ENCODE measurements around the gene MTCL3.

MTCL3 gene

DNA sequence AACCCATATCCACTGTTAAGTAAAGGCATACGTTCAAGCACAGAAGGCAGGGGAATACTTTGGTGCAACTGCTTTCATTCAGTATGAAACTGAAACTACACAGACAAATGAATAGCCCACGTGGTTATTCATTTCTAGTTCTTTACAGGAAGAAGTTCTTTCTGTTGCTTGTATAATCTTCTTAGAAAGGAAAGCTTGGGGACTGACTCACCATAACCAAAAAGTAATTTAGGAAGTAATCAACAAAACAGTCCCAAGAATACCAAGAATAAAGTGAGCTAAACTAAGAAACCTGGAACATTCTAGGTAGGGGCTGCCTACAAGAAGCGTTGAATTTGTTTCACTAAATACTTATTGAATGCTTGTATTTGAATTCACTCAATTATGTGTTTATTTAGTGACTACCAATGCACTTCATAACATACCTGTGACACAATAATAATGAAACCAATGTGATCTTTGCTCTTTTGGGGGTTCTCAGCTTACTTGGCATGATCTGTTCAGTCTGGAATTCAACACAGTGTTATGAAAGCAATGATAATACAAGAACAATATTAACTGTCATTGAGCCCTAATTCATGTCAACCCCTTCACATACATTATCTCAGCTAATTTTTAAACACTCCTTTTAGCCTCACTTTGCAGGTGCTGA lies 34.8 kb downstream of the MTCL3 start:
- peaks cover 4 to 11% of the 10 kb centered on the region in 2 donors for H3K4me1 ChIP-seq (ENCODE audit: control insufficient read depth in 1 of 2, insufficient read depth in 2 of 2, low read length in 2 of 2)
- H3K36me3 ChIP-seq (ENCODE audit: control insufficient read depth in 1 of 2, insufficient read depth in 2 of 2, low read length in 2 of 2) = no peaks in the 10 kb centered on the region
- peak overlapping the region; percentile 10 for H3K27ac ChIP-seq (ENCODE audit: low read length)
- no peaks in the 10 kb centered on the region for H3K27me3 ChIP-seq (ENCODE audit: low read depth, low read length)
- peak overlapping the region in 1 of 2 donors; percentile 14 for H3K4me3 ChIP-seq (ENCODE audit: low read depth in 1 of 2, low read length in 2 of 2)
- no peaks in the 10 kb centered on the region for H3K9me3 ChIP-seq (ENCODE audit: control insufficient read depth in 1 of 2, low read length in 2 of 2)

DNA sequence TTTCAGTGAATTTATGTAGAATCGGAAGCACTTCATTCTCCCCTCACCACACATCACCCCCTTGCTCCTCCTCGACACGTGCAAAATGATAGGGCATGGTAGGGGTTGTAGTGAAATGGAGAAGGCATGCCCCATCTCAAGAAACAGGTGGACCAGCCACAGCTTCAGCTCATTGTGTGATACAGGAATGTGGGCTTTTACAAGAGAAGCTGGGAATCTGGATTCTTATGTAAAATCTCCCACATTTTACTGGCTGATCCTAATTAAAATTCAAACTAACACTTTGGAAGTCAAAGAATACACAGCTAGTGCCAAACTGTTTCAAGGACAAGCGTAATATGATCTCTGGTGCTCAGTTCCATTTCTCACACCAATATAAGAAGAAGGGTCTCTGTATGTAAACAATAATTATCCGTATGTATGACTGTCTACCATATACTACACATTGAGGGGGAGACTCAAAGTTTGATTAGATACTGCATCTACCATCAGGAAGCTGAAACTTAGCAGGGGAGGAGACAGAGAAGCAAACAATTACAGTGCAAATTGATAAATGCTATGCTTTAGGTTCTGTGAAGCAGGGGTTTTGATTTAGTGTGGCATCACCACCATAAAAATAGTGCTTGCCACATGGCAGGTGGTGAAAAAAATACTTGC lies 35.6 kb downstream of the MTCL3 start:
- Histone ChIP-seq H3K27me3 (ENCODE audit: low read depth, low read length) (no peaks in the 10 kb centered on the region), H3K4me1 (ENCODE audit: control insufficient read depth in 1 of 2, insufficient read depth in 2 of 2, low read length in 2 of 2) (peaks cover 4 to 11% of the 10 kb centered on the region in 2 donors), H3K36me3 (ENCODE audit: control insufficient read depth in 1 of 2, insufficient read depth in 2 of 2, low read length in 2 of 2) (no peaks in the 10 kb centered on the region), H3K4me3 (ENCODE audit: low read depth in 1 of 2, low read length in 2 of 2) (peak overlapping the region in 1 of 2 donors; percentile 14), H3K27ac (ENCODE audit: low read length) (peak overlapping the region; percentile 10), H3K9me3 (ENCODE audit: control insufficient read depth in 1 of 2, low read length in 2 of 2) (no peaks in the 10 kb centered on the region)

DNA sequence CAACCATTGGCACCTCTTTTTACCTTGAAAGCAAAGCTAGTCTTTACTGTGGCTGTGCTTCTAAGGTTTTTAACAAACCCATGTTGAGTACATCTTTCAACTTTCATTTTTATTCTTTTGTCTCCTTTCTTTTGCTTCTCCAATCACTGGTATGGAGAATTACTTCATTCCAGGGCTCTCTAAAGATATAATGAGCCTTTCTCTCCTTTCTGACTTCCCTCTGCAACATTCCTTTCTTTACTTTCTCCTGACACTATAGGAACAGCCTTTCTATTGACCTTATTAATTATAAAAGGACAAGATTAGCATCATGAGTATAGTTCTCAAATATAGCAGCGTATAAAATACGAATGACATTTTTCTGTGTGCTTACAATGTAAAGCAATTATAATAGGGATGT lies 36.8 kb downstream of the MTCL3 start:
- Histone ChIP-seq H3K9me3 (ENCODE audit: control insufficient read depth in 1 of 2, low read length in 2 of 2) (no peaks in the 10 kb centered on the region), H3K27me3 (ENCODE audit: low read depth, low read length) (no peaks in the 10 kb centered on the region), H3K4me3 (ENCODE audit: low read depth in 1 of 2, low read length in 2 of 2) (no peak overlapping the region), H3K36me3 (ENCODE audit: control insufficient read depth in 1 of 2, insufficient read depth in 2 of 2, low read length in 2 of 2) (no peaks in the 10 kb centered on the region), H3K4me1 (ENCODE audit: control insufficient read depth in 1 of 2, insufficient read depth in 2 of 2, low read length in 2 of 2) (peaks cover 4 to 11% of the 10 kb centered on the region in 2 donors), H3K27ac (ENCODE audit: low read length) (no peak overlapping the region)

DNA sequence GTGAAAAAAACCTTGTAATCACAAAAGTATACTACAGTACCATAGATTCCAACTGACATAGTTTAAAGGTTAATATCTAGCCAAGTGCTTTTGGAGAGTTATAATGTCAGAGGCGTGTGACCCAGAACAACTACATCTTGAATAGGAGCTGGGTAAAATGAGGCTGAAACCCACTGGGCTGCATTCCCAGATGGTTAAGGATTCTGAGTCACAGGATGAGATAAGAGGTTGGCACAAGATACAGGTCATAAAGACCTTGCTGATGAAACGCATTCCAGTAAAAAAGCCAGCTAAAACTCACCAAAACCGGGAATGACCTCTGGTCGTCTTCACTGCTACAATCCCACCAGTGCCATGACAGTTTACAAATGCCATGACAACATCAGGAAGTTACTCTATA lies 37.5 kb downstream of the MTCL3 start:
- Histone ChIP-seq H3K27me3 (ENCODE audit: low read depth, low read length) (no peaks in the 10 kb centered on the region), H3K36me3 (ENCODE audit: control insufficient read depth in 1 of 2, insufficient read depth in 2 of 2, low read length in 2 of 2) (no peaks in the 10 kb centered on the region), H3K9me3 (ENCODE audit: control insufficient read depth in 1 of 2, low read length in 2 of 2) (no peaks in the 10 kb centered on the region), H3K4me3 (ENCODE audit: low read depth in 1 of 2, low read length in 2 of 2) (no peak overlapping the region), H3K27ac (ENCODE audit: low read length) (no peak overlapping the region), H3K4me1 (ENCODE audit: control insufficient read depth in 1 of 2, insufficient read depth in 2 of 2, low read length in 2 of 2) (peaks cover 4 to 11% of the 10 kb centered on the region in 2 donors)

DNA sequence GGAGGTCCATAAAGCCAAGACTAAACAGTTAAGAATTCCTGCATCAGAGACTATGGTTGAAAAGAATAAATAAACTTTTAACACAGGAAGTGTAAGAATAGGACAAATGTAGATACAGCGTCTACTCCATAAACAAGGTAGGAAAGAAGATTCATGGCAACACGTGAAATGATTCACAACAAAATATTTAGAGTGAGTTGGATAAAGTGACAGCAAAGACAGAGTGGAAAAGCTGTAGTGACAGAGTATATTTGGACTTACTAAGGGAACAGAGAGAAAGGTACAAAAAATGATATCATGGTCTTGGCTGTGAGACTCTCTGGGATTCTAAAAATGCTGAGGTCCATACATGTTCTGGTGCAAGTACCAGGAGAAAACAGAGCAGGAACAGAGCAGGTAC lies 38.0 kb downstream of the MTCL3 start:
- Histone ChIP-seq H3K4me3 (ENCODE audit: low read depth in 1 of 2, low read length in 2 of 2) (no peak overlapping the region), H3K27ac (ENCODE audit: low read length) (no peak overlapping the region), H3K36me3 (ENCODE audit: control insufficient read depth in 1 of 2, insufficient read depth in 2 of 2, low read length in 2 of 2) (no peaks in the 10 kb centered on the region), H3K9me3 (ENCODE audit: control insufficient read depth in 1 of 2, low read length in 2 of 2) (no peaks in the 10 kb centered on the region), H3K4me1 (ENCODE audit: control insufficient read depth in 1 of 2, insufficient read depth in 2 of 2, low read length in 2 of 2) (peaks cover 4 to 11% of the 10 kb centered on the region in 2 donors), H3K27me3 (ENCODE audit: low read depth, low read length) (no peaks in the 10 kb centered on the region)

DNA sequence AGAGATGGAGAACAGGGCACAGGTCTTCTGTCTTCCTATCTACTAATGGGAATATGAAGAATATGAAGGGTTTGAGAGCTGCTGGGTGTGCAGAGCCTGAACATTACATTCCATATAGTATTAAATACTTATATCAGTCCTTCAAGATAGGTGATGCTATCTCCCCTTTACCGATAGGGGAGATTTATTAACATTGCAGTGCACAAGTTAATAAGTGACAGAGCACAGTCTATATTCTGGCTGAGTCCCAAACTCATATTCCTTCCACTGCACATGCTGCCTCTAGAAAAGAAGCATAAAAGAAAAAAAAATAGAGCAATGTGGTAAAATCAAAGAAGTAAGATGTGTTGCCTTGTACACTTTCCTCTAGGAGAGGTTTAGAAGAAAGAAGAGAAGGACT lies 41.5 kb downstream of the MTCL3 start:
- Histone ChIP-seq H3K9me3 (ENCODE audit: control insufficient read depth in 1 of 2, low read length in 2 of 2) (no peaks in the 10 kb centered on the region), H3K4me1 (ENCODE audit: control insufficient read depth in 1 of 2, insufficient read depth in 2 of 2, low read length in 2 of 2) (no peaks in the 10 kb centered on the region), H3K36me3 (ENCODE audit: control insufficient read depth in 1 of 2, insufficient read depth in 2 of 2, low read length in 2 of 2) (no peaks in the 10 kb centered on the region), H3K4me3 (ENCODE audit: low read depth in 1 of 2, low read length in 2 of 2) (no peak overlapping the region), H3K27ac (ENCODE audit: low read length) (no peak overlapping the region), H3K27me3 (ENCODE audit: low read depth, low read length) (no peaks in the 10 kb centered on the region)

DNA sequence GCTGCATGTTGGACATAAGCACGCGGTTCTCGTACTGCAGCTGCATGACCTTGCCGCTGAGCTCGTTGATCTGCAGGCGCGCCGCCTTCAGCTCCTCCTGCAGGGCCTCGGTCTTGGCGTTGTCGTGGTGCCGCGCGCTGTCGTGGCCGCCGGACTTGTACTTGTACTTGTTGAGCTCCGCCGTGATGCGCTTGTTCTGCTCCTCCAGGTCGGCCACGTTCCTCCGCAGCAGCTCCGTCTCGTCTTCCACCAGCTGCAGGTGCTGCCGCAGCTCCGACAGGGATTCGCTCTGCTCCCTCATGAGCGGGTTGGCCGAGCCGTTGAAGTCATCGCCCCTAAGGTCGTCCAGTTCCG lies 43.3 kb downstream of the MTCL3 start:
- Histone ChIP-seq H3K4me3 (ENCODE audit: low read depth in 1 of 2, low read length in 2 of 2) (no peak overlapping the region), H3K36me3 (ENCODE audit: control insufficient read depth in 1 of 2, insufficient read depth in 2 of 2, low read length in 2 of 2) (no peaks in the 10 kb centered on the region), H3K9me3 (ENCODE audit: control insufficient read depth in 1 of 2, low read length in 2 of 2) (no peaks in the 10 kb centered on the region), H3K27me3 (ENCODE audit: low read depth, low read length) (no peaks in the 10 kb centered on the region), H3K4me1 (ENCODE audit: control insufficient read depth in 1 of 2, insufficient read depth in 2 of 2, low read length in 2 of 2) (no peaks in the 10 kb centered on the region), H3K27ac (ENCODE audit: low read length) (no peak overlapping the region)

DNA sequence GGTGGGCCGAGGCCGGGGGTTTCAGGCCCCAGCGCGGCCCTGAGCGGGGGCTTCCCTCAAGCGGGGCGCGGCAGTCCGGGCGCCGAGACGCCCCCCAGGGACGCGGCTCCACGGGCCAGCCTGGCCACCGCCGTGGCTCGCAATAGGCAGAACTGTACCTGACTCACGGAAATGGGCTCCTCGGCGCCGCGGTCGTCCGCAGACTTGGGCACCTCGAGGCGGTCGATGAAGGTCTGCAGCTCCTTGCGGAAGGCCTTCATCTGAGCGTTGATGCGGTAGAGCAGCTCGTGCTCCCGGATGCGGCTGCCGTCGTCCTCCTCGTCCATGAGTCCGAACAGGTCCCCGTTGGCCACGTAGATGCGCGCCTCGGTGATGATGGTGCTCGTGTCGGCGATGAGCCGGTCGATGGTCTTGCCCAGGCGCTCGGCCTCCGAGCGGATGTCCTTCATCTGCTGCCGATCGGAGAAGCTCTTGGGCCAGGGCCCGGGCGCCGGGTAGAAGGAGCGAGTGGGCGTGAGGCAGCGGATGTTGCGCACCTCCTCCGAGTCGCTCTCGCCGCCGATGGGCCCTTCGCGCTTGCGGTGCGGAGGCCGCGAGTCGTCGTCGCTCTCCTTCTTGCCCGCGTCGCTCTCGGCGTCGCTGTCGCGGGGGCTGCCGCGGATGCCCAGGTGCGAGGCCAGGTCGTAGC lies 43.9 kb downstream of the MTCL3 start:
- Histone ChIP-seq H3K27me3 (ENCODE audit: low read depth, low read length) (no peaks in the 10 kb centered on the region), H3K4me3 (ENCODE audit: low read depth in 1 of 2, low read length in 2 of 2) (no peak overlapping the region), H3K36me3 (ENCODE audit: control insufficient read depth in 1 of 2, insufficient read depth in 2 of 2, low read length in 2 of 2) (no peaks in the 10 kb centered on the region)

DNA sequence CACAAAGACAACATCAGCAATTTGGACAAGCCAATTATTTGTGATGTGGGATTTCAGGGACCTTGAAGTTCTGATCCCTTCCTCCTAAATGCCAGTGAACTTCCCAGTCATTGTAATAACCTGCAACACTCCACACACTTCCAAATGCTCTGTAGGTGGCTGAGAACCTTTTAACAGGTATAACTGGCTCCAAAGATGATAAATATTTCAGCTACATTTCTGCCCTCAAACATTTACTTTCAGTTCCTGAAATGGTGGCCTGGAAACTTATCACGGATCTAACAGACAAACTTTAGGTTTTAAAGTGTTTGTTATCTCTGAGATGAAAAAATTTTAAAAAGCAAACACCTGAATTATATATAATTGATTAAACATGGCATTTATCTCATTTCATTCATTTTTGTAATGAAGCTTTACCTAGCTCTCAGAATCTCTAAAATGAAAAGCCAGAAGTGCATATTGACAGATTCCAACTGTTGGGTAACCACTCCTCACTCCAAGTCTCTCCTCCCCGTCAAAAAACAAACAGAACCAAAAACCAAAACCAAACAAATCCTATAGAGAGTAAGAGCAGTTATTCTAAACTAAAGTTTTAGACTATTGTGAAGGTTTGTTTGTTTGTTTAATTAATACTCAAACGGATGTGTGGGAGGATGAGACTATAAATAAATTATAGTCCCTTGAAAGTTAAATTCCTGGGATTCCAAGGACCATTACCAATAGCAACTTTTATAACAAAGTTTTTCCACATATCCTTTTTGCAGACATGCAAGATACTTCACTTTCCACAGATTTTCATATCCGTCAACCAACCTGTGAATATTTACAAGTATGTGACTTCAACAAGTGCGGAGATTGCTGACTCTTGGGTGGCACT lies 47.5 kb downstream of the MTCL3 start:
- Histone ChIP-seq H3K36me3 (ENCODE audit: control insufficient read depth in 1 of 2, insufficient read depth in 2 of 2, low read length in 2 of 2) (no peaks in the 10 kb centered on the region), H3K27me3 (ENCODE audit: low read depth, low read length) (no peaks in the 10 kb centered on the region), H3K4me3 (ENCODE audit: low read depth in 1 of 2, low read length in 2 of 2) (no peak overlapping the region), H3K27ac (ENCODE audit: low read length) (no peak overlapping the region), H3K4me1 (ENCODE audit: control insufficient read depth in 1 of 2, insufficient read depth in 2 of 2, low read length in 2 of 2) (no peaks in the 10 kb centered on the region), H3K9me3 (ENCODE audit: control insufficient read depth in 1 of 2, low read length in 2 of 2) (no peaks in the 10 kb centered on the region)

More for the DNA sequence above, 43.9 kb downstream of the MTCL3 start:
- H3K27ac ChIP-seq (ENCODE audit: low read length) = no peak overlapping the region
- no peaks in the 10 kb centered on the region for H3K4me1 ChIP-seq (ENCODE audit: control insufficient read depth in 1 of 2, insufficient read depth in 2 of 2, low read length in 2 of 2)
- no peaks in the 10 kb centered on the region for H3K9me3 ChIP-seq (ENCODE audit: control insufficient read depth in 1 of 2, low read length in 2 of 2)

DNA sequence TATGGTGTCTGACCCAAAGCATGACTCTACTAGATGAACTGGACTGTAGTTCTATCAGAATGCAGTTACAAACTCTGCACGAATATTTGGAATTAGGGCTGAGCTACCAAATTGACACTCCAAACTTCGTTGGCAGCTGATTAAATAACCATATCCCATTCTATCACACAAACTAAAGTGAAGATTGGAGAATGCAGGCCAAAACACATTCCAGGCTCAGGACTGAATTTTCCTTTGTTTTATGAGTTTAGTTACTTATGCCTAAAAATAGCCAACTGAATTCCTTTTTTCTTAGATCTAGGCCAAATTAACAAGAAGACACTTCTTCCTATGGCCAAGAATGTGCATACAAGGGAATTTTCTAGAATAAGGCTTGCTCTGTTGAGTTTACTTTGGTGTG lies 50.2 kb downstream of the MTCL3 start:
- Histone ChIP-seq H3K4me1 (ENCODE audit: control insufficient read depth in 1 of 2, insufficient read depth in 2 of 2, low read length in 2 of 2) (peaks cover 0 to 9% of the 10 kb centered on the region in 2 donors), H3K9me3 (ENCODE audit: control insufficient read depth in 1 of 2, low read length in 2 of 2) (no peaks in the 10 kb centered on the region), H3K27me3 (ENCODE audit: low read depth, low read length) (no peaks in the 10 kb centered on the region), H3K4me3 (ENCODE audit: low read depth in 1 of 2, low read length in 2 of 2) (no peak overlapping the region), H3K27ac (ENCODE audit: low read length) (no peak overlapping the region), H3K36me3 (ENCODE audit: control insufficient read depth in 1 of 2, insufficient read depth in 2 of 2, low read length in 2 of 2) (no peaks in the 10 kb centered on the region)

DNA sequence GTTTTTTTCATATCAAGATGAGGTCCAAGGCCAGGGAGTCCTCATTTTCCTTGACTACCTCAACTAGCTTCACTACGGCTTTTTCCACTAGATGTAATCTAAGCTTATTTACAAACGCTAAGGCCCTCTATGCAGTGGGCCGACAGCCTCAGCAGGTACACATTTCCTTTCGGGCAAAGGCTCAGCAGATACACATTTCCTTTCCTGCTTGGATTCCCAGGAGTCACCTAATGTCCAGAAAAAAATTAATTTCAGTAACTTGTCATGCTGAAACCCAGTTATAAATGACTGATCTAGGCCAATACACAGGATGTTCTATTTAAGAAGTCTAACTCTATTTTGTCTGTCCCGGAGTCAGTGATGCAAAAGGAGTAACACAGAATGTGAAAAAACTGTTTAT lies 52.7 kb downstream of the MTCL3 start:
- Histone ChIP-seq H3K27ac (ENCODE audit: low read length) (no peak overlapping the region), H3K36me3 (ENCODE audit: control insufficient read depth in 1 of 2, insufficient read depth in 2 of 2, low read length in 2 of 2) (no peaks in the 10 kb centered on the region), H3K4me3 (ENCODE audit: low read depth in 1 of 2, low read length in 2 of 2) (no peak overlapping the region), H3K4me1 (ENCODE audit: control insufficient read depth in 1 of 2, insufficient read depth in 2 of 2, low read length in 2 of 2) (peaks cover 0 to 12% of the 10 kb centered on the region in 2 donors), H3K27me3 (ENCODE audit: low read depth, low read length) (no peaks in the 10 kb centered on the region), H3K9me3 (ENCODE audit: control insufficient read depth in 1 of 2, low read length in 2 of 2) (no peaks in the 10 kb centered on the region)

Measured in muscle layer of duodenum (tissue), 2 donors.